WTC11 (cell line): ENCODE data around the gene LGR6. TPM values are rescaled to one million over a fixed set of nuclear protein-coding genes. Genes with fewer than 3 reads are reported as not detected.

ENCODE experiments used
- ATAC-seq: fragments of 200-7000 bp; cut with Tn5 transposase; 2 replicates; pipeline ENCODE4 v1.10.0; 2021; ENCODE audit warnings: mild to moderate bottlenecking, moderate library complexity
- CTCF ChIA-PET: fragments of 300-600 bp; sonication (Branson Sonifier 250); formaldehyde crosslinking; loops from one replicate; lab custom pipeline; 2021; ENCODE audit warnings: antibody characterized with exemption; lab: Charles Lee
- POLR2A ChIA-PET: fragments of 350-600 bp; sonication (Branson Sonifier 250); formaldehyde crosslinking; loops from one replicate; lab custom pipeline; 2021; ENCODE audit warnings: antibody characterized with exemption; lab: Charles Lee
- DNase-seq: peaks from one replicate; pipeline ENCODE4 v3.0.0; 2021; ENCODE audit warnings: low spot score
- H3K27ac Mint-ChIP-seq: 2 replicates; pipeline ENCODE4 v1.8.0; 2021; ENCODE audit warnings: mixed read lengths
- H3K27me3 Mint-ChIP-seq: 2 replicates; pipeline ENCODE4 v1.8.0; 2021; ENCODE audit warnings: low read depth, mild to moderate bottlenecking, moderate library complexity, mixed read lengths
- H3K36me3 Mint-ChIP-seq: 2 replicates; pipeline ENCODE4 v1.8.0; 2021; ENCODE audit warnings: mixed read lengths
- H3K4me1 Mint-ChIP-seq: 2 replicates; pipeline ENCODE4 v1.8.0; 2022; ENCODE audit warnings: mixed read lengths
- H3K4me3 Mint-ChIP-seq: 2 replicates; pipeline ENCODE4 v1.8.0; 2021; ENCODE audit warnings: mild to moderate bottlenecking, moderate library complexity, mixed read lengths
- H3K9me3 Mint-ChIP-seq: 2 replicates; pipeline ENCODE4 v1.8.0; 2021; ENCODE audit warnings: mixed read lengths
- ATF3 ChIP-seq: sonication (generic); formaldehyde crosslinking; conservative IDR thresholded peaks from 2 replicates; pipeline ENCODE4 v1.8.1; 2022; ENCODE audit warnings: mild to moderate bottlenecking, missing genetic modification reagents
- ELF4 ChIP-seq: sonication (generic); formaldehyde crosslinking; IDR thresholded peaks from 2 replicates; pipeline ENCODE4 v1.8.1; 2022; ENCODE audit warnings: low read depth, mild to moderate bottlenecking, moderate library complexity, missing genetic modification reagents
- FOXK1 ChIP-seq: sonication (generic); formaldehyde crosslinking; IDR thresholded peaks from 2 replicates; pipeline ENCODE4 v1.8.0; 2022; ENCODE audit warnings: mild to moderate bottlenecking, moderate library complexity, missing genetic modification reagents
- FOXP1 ChIP-seq: sonication (generic); formaldehyde crosslinking; IDR thresholded peaks from 2 replicates; pipeline ENCODE4 v1.8.0; 2022; ENCODE audit warnings: missing genetic modification reagents, mild to moderate bottlenecking, moderate library complexity, borderline replicate concordance
- GABPB1 ChIP-seq: sonication (generic); formaldehyde crosslinking; IDR thresholded peaks from 2 replicates; pipeline ENCODE4 v1.8.1; 2023; ENCODE audit warnings: mild to moderate bottlenecking, missing genetic modification reagents
- GTF2I ChIP-seq: fragments of 250-450 bp; sonication (Bioruptor Pico); conservative IDR thresholded peaks from 2 replicates; pipeline ENCODE4 v1.4.0; 2021; ENCODE audit warnings: mild to moderate bottlenecking
- HMGA2 ChIP-seq: fragments of 250-450 bp; sonication (Bioruptor Pico); IDR thresholded peaks from 2 replicates; pipeline ENCODE4 v1.4.0; 2021; ENCODE audit warnings: mild to moderate bottlenecking, moderate library complexity
- KAT7 ChIP-seq: sonication (generic); formaldehyde crosslinking; IDR thresholded peaks from 2 replicates; pipeline ENCODE4 v1.8.1; 2023; ENCODE audit warnings: missing genetic modification reagents, mild to moderate bottlenecking, borderline replicate concordance
- MXD4 ChIP-seq: fragments of 250-450 bp; sonication (Bioruptor Pico); IDR thresholded peaks from 2 replicates; pipeline ENCODE4 v1.8.0; 2021; ENCODE audit warnings: mild to moderate bottlenecking, moderate library complexity, borderline replicate concordance
- MYBL2 ChIP-seq: sonication (generic); formaldehyde crosslinking; IDR thresholded peaks from 2 replicates; pipeline ENCODE4 v1.8.1; 2023; ENCODE audit warnings: mild to moderate bottlenecking, moderate library complexity, missing genetic modification reagents
- NR2C2 ChIP-seq: sonication (generic); formaldehyde crosslinking; IDR thresholded peaks from 2 replicates; pipeline ENCODE4 v1.8.0; 2022; ENCODE audit warnings: mild to moderate bottlenecking, missing genetic modification reagents
- PRRX2 ChIP-seq: fragments of 250-450 bp; sonication (Bioruptor Pico); IDR thresholded peaks from 2 replicates; pipeline ENCODE4 v1.8.0; 2021; ENCODE audit warnings: mild to moderate bottlenecking
- SMAD3 ChIP-seq: sonication (generic); formaldehyde crosslinking; IDR thresholded peaks from 2 replicates; pipeline ENCODE4 v1.8.0; 2022; ENCODE audit warnings: missing genetic modification reagents, mild to moderate bottlenecking, borderline replicate concordance
- SOX15 ChIP-seq: fragments of 250-450 bp; sonication (Bioruptor Pico); IDR thresholded peaks from 2 replicates; pipeline ENCODE4 v1.9.0; 2021; ENCODE audit warnings: mild to moderate bottlenecking
- TP53 ChIP-seq: sonication (generic); formaldehyde crosslinking; IDR thresholded peaks from 2 replicates; pipeline ENCODE4 v1.8.1; 2023; ENCODE audit warnings: mild to moderate bottlenecking, missing genetic modification reagents
- ZNF219 ChIP-seq: sonication (generic); formaldehyde crosslinking; IDR thresholded peaks from 2 replicates; pipeline ENCODE4 v1.8.0; 2023; ENCODE audit warnings: missing genetic modification reagents, mild to moderate bottlenecking, borderline replicate concordance
- ZNF232 ChIP-seq: sonication (generic); formaldehyde crosslinking; IDR thresholded peaks from 2 replicates; pipeline ENCODE4 v1.8.0; 2022; ENCODE audit warnings: mild to moderate bottlenecking, missing genetic modification reagents
- ZNF671 ChIP-seq: fragments of 250-450 bp; sonication (Bioruptor Pico); IDR thresholded peaks from 2 replicates; pipeline ENCODE4 v1.8.0; 2021; ENCODE audit warnings: mild to moderate bottlenecking
- total RNA-seq: library from RNA; stranded (reverse); gene quantifications from 3 replicates; pipeline ENCODE4 v1.2.3, GENCODE V29; 2021
- TF ChIP-seq, protein P1 (sequence below): sonication (generic); formaldehyde crosslinking; IDR thresholded peaks from 2 replicates; pipeline ENCODE4 v1.8.0; 2022; ENCODE audit warnings: missing genetic modification reagents
- TF ChIP-seq, protein P2 (sequence below): fragments of 250-450 bp; sonication (Bioruptor Pico); IDR thresholded peaks from 2 replicates; pipeline ENCODE4 v2.1.2; 2022; ENCODE audit warnings: mild to moderate bottlenecking, moderate library complexity
- TF ChIP-seq, protein P3 (sequence below): fragments of 250-450 bp; sonication (Bioruptor Pico); IDR thresholded peaks from 2 replicates; pipeline ENCODE4 v1.9.0; 2021; ENCODE audit warnings: moderate library complexity, mild to moderate bottlenecking, inconsistent platforms, borderline replicate concordance

LGR6 gene
- total RNA-seq, 1 experiment from 2014 or later = 1.1 TPM

- Mint-ChIP-seq H3K9me3 (peaks cover 9% of the 10 kb centered on the region), H3K27me3 (peaks cover 7% of the 10 kb centered on the region), H3K4me3 (no peak overlapping the region), H3K27ac (no peak overlapping the region)
- CTCF ChIA-PET = no interaction called here
- no peak for ATAC-seq
- TF ChIP-seq ZNF671 = no peak
- no peak for TF ChIP-seq SMAD3 (CRISPR knock-in tag)
- TF ChIP-seq, all 79 proteins: peak for 0
- POLR2A ChIA-PET = no interaction called here
- no peaks in the 10 kb centered on the region for H3K36me3 Mint-ChIP-seq
- no peak for DNase-seq
- H3K4me1 Mint-ChIP-seq = peaks cover 15% of the 10 kb centered on the region
These were observed 72.6 kb downstream of the LGR6 start for GRCh38 chr1:202266061-202266765.

GRCh38 chr1:202268032-202268431 is 74.4 kb downstream of the LGR6 start:
- H3K27ac Mint-ChIP-seq = no peak overlapping the region
- no peaks in the 10 kb centered on the region for H3K36me3 Mint-ChIP-seq
- no peak for DNase-seq
- CTCF ChIA-PET = interaction anchor here (0.8 to 7.5 kb wide), 3 partner anchors 48 to 75 kb away, joined by 3 to 34 read pairs (median 3); partner anchors contain the start of gene LGR6
- H3K4me3 Mint-ChIP-seq = no peak overlapping the region
- no peak for ATAC-seq
- POLR2A ChIA-PET = no interaction called here
- TF ChIP-seq ELF4 (CRISPR knock-in tag) = no peak
- TF ChIP-seq GABPB1 (CRISPR knock-in tag) = no peak
- TF ChIP-seq KAT7 (CRISPR knock-in tag) = no peak
- no peak for TF ChIP-seq FOXK1 (CRISPR knock-in tag)
- no peak for TF ChIP-seq PRRX2 (CRISPR knock-in tag)
- no peak for TF ChIP-seq TP53 (CRISPR knock-in tag)
- no peak for TF ChIP-seq NR2C2 (CRISPR knock-in tag)
- no peak for TF ChIP-seq HMGA2 (CRISPR knock-in tag)
- peaks cover 15% of the 10 kb centered on the region for H3K4me1 Mint-ChIP-seq
- H3K9me3 Mint-ChIP-seq = peaks cover 3% of the 10 kb centered on the region
- H3K27me3 Mint-ChIP-seq = peaks cover 4% of the 10 kb centered on the region

GRCh38 chr1:202268817-202269216 is 75.2 kb downstream of the LGR6 start:
- no peak for TF ChIP-seq ZNF219
- no peak for TF ChIP-seq MXD4 (CRISPR knock-in tag)
- TF ChIP-seq MYBL2 = no peak
- TF ChIP-seq GABPB1 (CRISPR knock-in tag) = no peak
- no peak for TF ChIP-seq FOXP1 (CRISPR knock-in tag)
- TF ChIP-seq TP53 (CRISPR knock-in tag) = no peak
- no peak for TF ChIP-seq SOX15
- no peak for TF ChIP-seq ZNF232
- TF ChIP-seq, protein P1, sequence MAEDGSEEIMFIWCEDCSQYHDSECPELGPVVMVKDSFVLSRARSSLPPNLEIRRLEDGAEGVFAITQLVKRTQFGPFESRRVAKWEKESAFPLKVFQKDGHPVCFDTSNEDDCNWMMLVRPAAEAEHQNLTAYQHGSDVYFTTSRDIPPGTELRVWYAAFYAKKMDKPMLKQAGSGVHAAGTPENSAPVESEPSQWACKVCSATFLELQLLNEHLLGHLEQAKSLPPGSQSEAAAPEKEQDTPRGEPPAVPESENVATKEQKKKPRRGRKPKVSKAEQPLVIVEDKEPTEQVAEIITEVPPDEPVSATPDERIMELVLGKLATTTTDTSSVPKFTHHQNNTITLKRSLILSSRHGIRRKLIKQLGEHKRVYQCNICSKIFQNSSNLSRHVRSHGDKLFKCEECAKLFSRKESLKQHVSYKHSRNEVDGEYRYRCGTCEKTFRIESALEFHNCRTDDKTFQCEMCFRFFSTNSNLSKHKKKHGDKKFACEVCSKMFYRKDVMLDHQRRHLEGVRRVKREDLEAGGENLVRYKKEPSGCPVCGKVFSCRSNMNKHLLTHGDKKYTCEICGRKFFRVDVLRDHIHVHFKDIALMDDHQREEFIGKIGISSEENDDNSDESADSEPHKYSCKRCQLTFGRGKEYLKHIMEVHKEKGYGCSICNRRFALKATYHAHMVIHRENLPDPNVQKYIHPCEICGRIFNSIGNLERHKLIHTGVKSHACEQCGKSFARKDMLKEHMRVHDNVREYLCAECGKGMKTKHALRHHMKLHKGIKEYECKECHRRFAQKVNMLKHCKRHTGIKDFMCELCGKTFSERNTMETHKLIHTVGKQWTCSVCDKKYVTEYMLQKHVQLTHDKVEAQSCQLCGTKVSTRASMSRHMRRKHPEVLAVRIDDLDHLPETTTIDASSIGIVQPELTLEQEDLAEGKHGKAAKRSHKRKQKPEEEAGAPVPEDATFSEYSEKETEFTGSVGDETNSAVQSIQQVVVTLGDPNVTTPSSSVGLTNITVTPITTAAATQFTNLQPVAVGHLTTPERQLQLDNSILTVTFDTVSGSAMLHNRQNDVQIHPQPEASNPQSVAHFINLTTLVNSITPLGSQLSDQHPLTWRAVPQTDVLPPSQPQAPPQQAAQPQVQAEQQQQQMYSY (CRISPR knock-in tag) = no peak
- no peak for TF ChIP-seq GTF2I
- TF ChIP-seq, protein P2, sequence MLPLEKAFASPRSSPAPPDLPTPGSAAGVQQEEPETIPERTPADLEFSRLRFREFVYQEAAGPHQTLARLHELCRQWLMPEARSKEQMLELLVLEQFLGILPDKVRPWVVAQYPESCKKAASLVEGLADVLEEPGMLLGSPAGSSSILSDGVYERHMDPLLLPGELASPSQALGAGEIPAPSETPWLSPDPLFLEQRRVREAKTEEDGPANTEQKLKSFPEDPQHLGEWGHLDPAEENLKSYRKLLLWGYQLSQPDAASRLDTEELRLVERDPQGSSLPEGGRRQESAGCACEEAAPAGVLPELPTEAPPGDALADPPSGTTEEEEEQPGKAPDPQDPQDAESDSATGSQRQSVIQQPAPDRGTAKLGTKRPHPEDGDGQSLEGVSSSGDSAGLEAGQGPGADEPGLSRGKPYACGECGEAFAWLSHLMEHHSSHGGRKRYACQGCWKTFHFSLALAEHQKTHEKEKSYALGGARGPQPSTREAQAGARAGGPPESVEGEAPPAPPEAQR (CRISPR knock-in tag) = no peak
- TF ChIP-seq, protein P3, sequence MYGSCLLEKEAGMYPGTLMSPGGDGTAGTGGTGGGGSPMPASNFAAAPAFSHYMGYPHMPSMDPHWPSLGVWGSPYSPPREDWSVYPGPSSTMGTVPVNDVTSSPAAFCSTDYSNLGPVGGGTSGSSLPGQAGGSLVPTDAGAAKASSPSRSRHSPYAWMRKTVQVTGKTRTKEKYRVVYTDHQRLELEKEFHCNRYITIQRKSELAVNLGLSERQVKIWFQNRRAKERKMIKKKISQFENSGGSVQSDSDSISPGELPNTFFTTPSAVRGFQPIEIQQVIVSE (CRISPR knock-in tag) = no peak
- no peak for TF ChIP-seq ATF3 (CRISPR knock-in tag)
- Mint-ChIP-seq H3K4me3 (no peak overlapping the region), H3K27me3 (peaks cover 4% of the 10 kb centered on the region), H3K4me1 (peaks cover 10% of the 10 kb centered on the region), H3K36me3 (no peaks in the 10 kb centered on the region), H3K9me3 (no peaks in the 10 kb centered on the region), H3K27ac (no peak overlapping the region; the same call in 1 of the 2 replicates)
- ATAC-seq (no peak), DNase-seq (no peak)
- ChIA-PET CTCF (interaction anchor here (0.8 to 7.5 kb wide), 2 partner anchors 47 to 75 kb away, joined by 3 to 34 read pairs; partner anchors contain the start of gene LGR6), POLR2A (no interaction called here)
